Keratinocyte (primary cell): ENCODE measurements around the gene SF3A2. TPM values are rescaled to one million over a fixed set of nuclear protein-coding genes. Genes with fewer than 3 reads are reported as not detected.

ENCODE experiments used
- DNase-seq: peaks from one replicate; pipeline ENCODE4 v3.0.0-alpha.2; 2011; ENCODE audit warnings: low read depth, missing footprints, low spot score
- FAIRE-seq: peaks from 2 replicates; lab custom pipeline; 2011; peaks lifted over from hg19 to GRCh38; lab: Jason Lieb, UNC
- H2AFZ ChIP-seq: 2 replicates; pipeline ENCODE4 v1.6.0; 2012; ENCODE audit warnings: low read length, control low read depth, inconsistent platforms; ENCODE audit not compliant: control insufficient read depth
- H3K27ac ChIP-seq: 2 replicates; pipeline ENCODE4 v1.5.1; 2011; ENCODE audit warnings: low read length; ENCODE audit not compliant: control insufficient read depth, insufficient read depth
- H3K27me3 ChIP-seq: 3 replicates; pipeline ENCODE4 v1.6.0; 2011; ENCODE audit warnings: low read length; ENCODE audit not compliant: control insufficient read depth, insufficient read depth; ENCODE audit errors: extremely low read depth
- H3K36me3 ChIP-seq, 2 experiments: 2 replicates in 1 of 2; 3 replicates in 1 of 2; pipeline ENCODE4 v1.5.1; 2011; ENCODE audit warnings: low read length in 2 of 2, mild to moderate bottlenecking in 1 of 2; ENCODE audit not compliant: control insufficient read depth in 2 of 2, insufficient read depth in 2 of 2; ENCODE audit errors: extremely low read depth in 1 of 2
- H3K4me1 ChIP-seq: 3 replicates; pipeline ENCODE4 v1.5.1; 2011; ENCODE audit warnings: low read length; ENCODE audit not compliant: control insufficient read depth, insufficient read depth; ENCODE audit errors: extremely low read depth
- H3K4me2 ChIP-seq: 3 replicates; pipeline ENCODE4 v1.6.0; 2011; ENCODE audit warnings: low read depth, low read length; ENCODE audit not compliant: control insufficient read depth, insufficient read depth; ENCODE audit errors: extremely low read depth
- H3K4me3 ChIP-seq, 3 experiments: fragments of 200-600 bp in 1 of 3; sonication (generic) in 1 of 3; 2 replicates in 2 of 3; 3 replicates in 1 of 3; pipeline ENCODE4 v1.5.1; 2011 to 2016; ENCODE audit warnings: low read length in 3 of 3, mild to moderate bottlenecking in 3 of 3, control low read depth in 2 of 3, inconsistent platforms in 1 of 3, low read depth in 1 of 3, mixed read lengths in 1 of 3, mixed run types in 1 of 3, moderate library complexity in 1 of 3; ENCODE audit not compliant: control insufficient read depth in 2 of 3, insufficient read depth in 2 of 3; ENCODE audit errors: extremely low read depth in 1 of 3
- H3K79me2 ChIP-seq: 2 replicates; pipeline ENCODE4 v1.6.0; 2012; ENCODE audit warnings: low read length; ENCODE audit not compliant: control insufficient read depth, insufficient read depth
- H3K9ac ChIP-seq: 3 replicates; pipeline ENCODE4 v1.6.0; 2011; ENCODE audit warnings: low read length; ENCODE audit not compliant: control insufficient read depth, insufficient read depth; ENCODE audit errors: extremely low read depth
- H3K9me1 ChIP-seq: 3 replicates; pipeline ENCODE4 v1.6.0; 2011; ENCODE audit warnings: low read length; ENCODE audit not compliant: control insufficient read depth, insufficient read depth; ENCODE audit errors: extremely low read depth
- H3K9me3 ChIP-seq: 2 replicates; pipeline ENCODE4 v1.5.1; 2012; ENCODE audit warnings: low read depth, low read length; ENCODE audit not compliant: control insufficient read depth
- H4K20me1 ChIP-seq: 3 replicates; pipeline ENCODE4 v1.6.0; 2011; ENCODE audit warnings: low read length; ENCODE audit not compliant: control insufficient read depth, insufficient read depth; ENCODE audit errors: extremely low read depth
- EZH2 ChIP-seq: IDR thresholded peaks from one replicate; pipeline ENCODE4 v1.6.1; 2012; ENCODE audit warnings: inconsistent platforms, mild to moderate bottlenecking, low read length, moderate library complexity
- dilution Hi-C: fragments of 300-500 bp; cut with MboI; formaldehyde crosslinking; loops from one replicate; pipeline ENCODE4 v1.7.0; 2020; ENCODE audit warnings: low sequenced_read_pairs; ENCODE audit not compliant: extremely low pct_ligation_motif_present
- polyA plus RNA-seq, 5 experiments: library from polyadenylated mRNA; depleted of rRNA in 3 of 5; stranded (reverse) in 3 of 5; stranded (forward) in 1 of 5; unstranded in 1 of 5; fragments of >200 nt; gene quantifications; 1 replicate in 1 of 5; 2 replicates in 3 of 5; 3 replicates in 1 of 5; pipeline versions ENCODE4 v1.2.1 to v1.2.3, GENCODE V29; 2011 to 2012; ENCODE audit warnings: missing spikeins in 2 of 5, low read depth in 1 of 5, low replicate concordance in 1 of 5
- TF ChIP-seq, protein P1 (sequence below), 3 experiments: IDR thresholded peaks in 1 of 3; conservative IDR thresholded peaks in 1 of 3; optimal IDR thresholded peaks in 1 of 3; 2 replicates in 2 of 3; 3 replicates in 1 of 3; pipeline versions ENCODE3 to v1.5.1; 2011; ENCODE audit warnings: low read length in 3 of 3, mild to moderate bottlenecking in 3 of 3, moderate library complexity in 2 of 3, control low read depth in 1 of 3, inconsistent platforms in 1 of 3; ENCODE audit not compliant: insufficient read depth in 2 of 3; ENCODE audit errors: extremely low read depth in 1 of 3

The SF3A2 gene
- polyA plus RNA-seq, 1 donor (not counting 4 experiments of a cell fraction or from before 2014, with no cell fraction given) = 4.7 TPM

DNA sequence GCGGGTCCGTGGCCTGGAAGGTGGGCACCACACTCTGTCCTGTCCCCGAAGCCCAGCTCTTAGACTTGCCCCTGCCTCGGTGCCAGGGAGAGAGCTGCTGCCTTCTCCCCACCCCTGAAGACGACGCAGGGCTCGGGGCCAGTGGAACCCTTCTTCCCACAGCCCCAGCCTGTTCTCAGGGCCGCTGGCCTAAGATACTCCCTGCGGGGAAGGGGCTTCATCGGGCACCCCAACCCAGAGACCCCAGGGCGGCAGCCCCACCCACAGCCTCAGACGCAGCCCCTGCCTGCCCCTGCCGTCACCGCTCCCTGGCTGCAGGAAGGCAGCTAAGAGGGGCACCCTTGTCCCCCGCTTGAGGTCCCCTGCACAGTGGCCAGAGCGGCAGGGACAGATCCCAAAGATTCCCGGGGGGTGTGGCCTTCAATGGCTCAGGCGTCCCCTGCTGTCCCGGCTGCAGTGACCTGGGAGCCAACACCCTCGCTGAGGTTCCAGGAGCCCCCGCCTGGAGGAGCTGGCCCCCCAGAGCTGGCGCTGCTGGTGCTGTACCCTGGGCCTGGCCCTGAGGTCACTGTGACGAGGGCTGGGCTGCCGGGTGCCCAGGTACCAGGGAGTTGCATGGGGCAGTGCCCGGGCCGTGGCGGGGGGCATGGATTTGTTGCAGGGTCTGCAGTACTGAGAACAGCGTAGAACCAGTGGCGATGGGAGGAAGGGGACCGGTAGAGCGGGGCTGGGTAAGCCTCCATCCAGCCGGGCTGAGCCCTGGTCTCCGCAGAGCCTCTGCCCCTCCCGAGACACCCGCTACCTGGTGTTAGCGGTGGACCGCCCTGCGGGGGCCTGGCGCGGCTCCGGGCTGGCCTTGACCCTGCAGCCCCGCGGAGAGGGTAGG, 13.5 kb downstream of the SF3A2 start:
- no peaks in the 10 kb centered on the region for H3K79me2 ChIP-seq
- H3K4me2 ChIP-seq = no peak overlapping the region
- FAIRE-seq (no peak), DNase-seq (no peak)
- no peaks in the 10 kb centered on the region for H3K9me1 ChIP-seq
- dilution Hi-C loops = no loop called here
- TF ChIP-seq EZH2 = no peak
- TF ChIP-seq, protein P1, sequence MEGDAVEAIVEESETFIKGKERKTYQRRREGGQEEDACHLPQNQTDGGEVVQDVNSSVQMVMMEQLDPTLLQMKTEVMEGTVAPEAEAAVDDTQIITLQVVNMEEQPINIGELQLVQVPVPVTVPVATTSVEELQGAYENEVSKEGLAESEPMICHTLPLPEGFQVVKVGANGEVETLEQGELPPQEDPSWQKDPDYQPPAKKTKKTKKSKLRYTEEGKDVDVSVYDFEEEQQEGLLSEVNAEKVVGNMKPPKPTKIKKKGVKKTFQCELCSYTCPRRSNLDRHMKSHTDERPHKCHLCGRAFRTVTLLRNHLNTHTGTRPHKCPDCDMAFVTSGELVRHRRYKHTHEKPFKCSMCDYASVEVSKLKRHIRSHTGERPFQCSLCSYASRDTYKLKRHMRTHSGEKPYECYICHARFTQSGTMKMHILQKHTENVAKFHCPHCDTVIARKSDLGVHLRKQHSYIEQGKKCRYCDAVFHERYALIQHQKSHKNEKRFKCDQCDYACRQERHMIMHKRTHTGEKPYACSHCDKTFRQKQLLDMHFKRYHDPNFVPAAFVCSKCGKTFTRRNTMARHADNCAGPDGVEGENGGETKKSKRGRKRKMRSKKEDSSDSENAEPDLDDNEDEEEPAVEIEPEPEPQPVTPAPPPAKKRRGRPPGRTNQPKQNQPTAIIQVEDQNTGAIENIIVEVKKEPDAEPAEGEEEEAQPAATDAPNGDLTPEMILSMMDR (optimal IDR thresholded peaks at IDR 0.05 in 1 of 3, IDR thresholded peaks at IDR 0.05 in 1 of 3, conservative IDR thresholded peaks at IDR 0.05 in 1 of 3; ENCODE audit: extremely low read depth in 1 of 3, insufficient read depth in 2 of 3, low read length in 3 of 3) = no peak
- H3K36me3 ChIP-seq = peaks cover 6 to 16% of the 10 kb centered on the region in 2 experiments
- no peak overlapping the region for H3K27ac ChIP-seq
- no peak overlapping the region for H2AFZ ChIP-seq
- H3K9ac ChIP-seq = no peak overlapping the region
- H3K27me3 ChIP-seq = peaks cover 49% of the 10 kb centered on the region
- H4K20me1 ChIP-seq = peaks cover 9% of the 10 kb centered on the region
- H3K4me1 ChIP-seq = no peaks in the 10 kb centered on the region
- no peak overlapping the region for H3K4me3 ChIP-seq
- no peaks in the 10 kb centered on the region for H3K9me3 ChIP-seq

DNA sequence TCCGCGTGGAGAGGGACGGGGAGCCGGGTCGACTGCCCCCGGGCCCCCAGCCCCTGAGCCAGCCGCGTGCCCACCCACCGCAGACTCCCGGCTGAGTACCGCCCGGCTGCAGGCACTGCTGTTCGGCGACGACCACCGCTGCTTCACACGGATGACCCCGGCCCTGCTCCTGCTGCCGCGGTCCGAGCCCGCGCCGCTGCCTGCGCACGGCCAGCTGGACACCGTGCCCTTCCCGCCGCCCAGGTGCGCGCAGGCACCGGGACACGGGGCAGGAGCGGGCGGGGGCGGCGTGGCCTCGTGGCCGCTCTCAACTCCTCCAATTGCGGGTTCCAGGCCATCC, 14.1 kb downstream of the SF3A2 start:
- no peak overlapping the region for H3K4me3 ChIP-seq
- H3K79me2 ChIP-seq = no peaks in the 10 kb centered on the region
- DNase-seq (no peak), FAIRE-seq (no peak)
- H3K4me2 ChIP-seq = no peak overlapping the region
- dilution Hi-C loops = no loop called here
- no peak overlapping the region for H2AFZ ChIP-seq
- no peaks in the 10 kb centered on the region for H3K9me1 ChIP-seq
- no peak overlapping the region for H3K9ac ChIP-seq
- H3K4me1 ChIP-seq = no peaks in the 10 kb centered on the region
- peaks cover 9% of the 10 kb centered on the region for H4K20me1 ChIP-seq
- H3K9me3 ChIP-seq = no peaks in the 10 kb centered on the region
- peaks cover 49% of the 10 kb centered on the region for H3K27me3 ChIP-seq
- no peak overlapping the region for H3K27ac ChIP-seq
- H3K36me3 ChIP-seq = peaks cover 4 to 11% of the 10 kb centered on the region in 2 experiments
- TF ChIP-seq, protein P1 (optimal IDR thresholded peaks at IDR 0.05 in 1 of 3, IDR thresholded peaks at IDR 0.05 in 1 of 3, conservative IDR thresholded peaks at IDR 0.05 in 1 of 3; ENCODE audit: extremely low read depth in 1 of 3, insufficient read depth in 2 of 3, low read length in 3 of 3) = no peak
- no peak for TF ChIP-seq EZH2
